H1 (cell line): Measurements from ENCODE around the gene FAM24B. TPM values are rescaled to one million over a fixed set of nuclear protein-coding genes. Genes with fewer than 3 reads are reported as not detected.

ENCODE experiments used
- polyA plus RNA-seq, 7 experiments: library from polyadenylated mRNA; depleted of rRNA in 3 of 7; stranded (reverse) in 5 of 7; unstranded in 2 of 7; fragments of >200 nt in 5 of 7; fragments of 200-250 nt in 2 of 7; gene quantifications; 1 replicate in 5 of 7; 2 replicates in 1 of 7; 4 replicates in 1 of 7; pipeline versions ENCODE4 v1.2.1 to v1.2.3, GENCODE V29; 2011 to 2013; ENCODE audit warnings: missing spikeins in 2 of 7, mixed read lengths in 2 of 7
- total RNA-seq: library from RNA; stranded (reverse); fragmentation: NEBNext Ultra II Directional; extraction: Animal tissue kit (Norgen Biotek cat#: 25700); gene quantifications from 2 replicates; pipeline ENCODE4 v1.2.1, GENCODE V29; 2021

Gene FAM24B
- total and polyA plus RNA-seq, 2 of the 8 experiments (the other 6 are each of a cell fraction or from before 2014, with no cell fraction given): 0.50 to 0.56 TPM

Other genes starting within 250 kb of the FAM24B start
- not detected in 2 replicates for gene C10orf120, start 179.7 kb downstream of the FAM24B start, total RNA-seq
- gene C10orf120, start 179.7 kb downstream of the FAM24B start, polyA plus RNA-seq (2011; rRNA removed): not detected in 2 replicates
- gene CUZD1, start 33.7 kb downstream of the FAM24B start, total RNA-seq: 11.9 and 13.0 TPM in 2 replicates
- 15.1 and 30.0 TPM in 2 replicates for gene CUZD1, start 33.7 kb downstream of the FAM24B start, polyA plus RNA-seq (2011; rRNA removed)
- gene FAM24A, start 31.0 kb upstream of the FAM24B start, total RNA-seq: not detected in 2 replicates
- gene FAM24A, start 31.0 kb upstream of the FAM24B start, polyA plus RNA-seq (2011; rRNA removed): not detected in 2 replicates
- 8.1 and 11.0 TPM in 2 replicates for gene C10orf88, start 74.6 kb upstream of the FAM24B start, total RNA-seq
- 1.4 and 3.2 TPM in 2 replicates for gene C10orf88, start 74.6 kb upstream of the FAM24B start, polyA plus RNA-seq (2011; rRNA removed)
- 4.3 and 6.6 TPM in 2 replicates for gene PSTK, start 100.8 kb upstream of the FAM24B start, total RNA-seq
- 3.8 and 4.4 TPM in 2 replicates for gene PSTK, start 100.8 kb upstream of the FAM24B start, polyA plus RNA-seq (2011; rRNA removed)
- 15.3 and 15.7 TPM in 2 replicates for gene IKZF5, start 129.2 kb upstream of the FAM24B start, total RNA-seq
- 3.8 and 5.2 TPM in 2 replicates for gene IKZF5, start 129.2 kb upstream of the FAM24B start, polyA plus RNA-seq (2011; rRNA removed)
- gene ACADSB, start 129.4 kb upstream of the FAM24B start, total RNA-seq: 11.2 and 12.4 TPM in 2 replicates
- gene ACADSB, start 129.4 kb upstream of the FAM24B start, polyA plus RNA-seq (2011; rRNA removed): 3.3 and 5.6 TPM in 2 replicates